ENCODE measurements around the gene GLP1R.

GRCh38 chr6:39107641-39108040 is 59.1 kb downstream of the GLP1R start:
- TF ChIP-seq CTCF (conservative IDR thresholded peaks at IDR 0.05 in 1 of 2, IDR thresholded peaks at IDR 0.05 in 1 of 2; ENCODE audit: extremely low read depth in 1 of 2, insufficient read depth in 1 of 2, low read depth in 1 of 2, low read length in 2 of 2) (no peak), EZH2 (IDR thresholded peaks at IDR 0.05; ENCODE audit: borderline replicate concordance, low read length) (no peak)
